Caco-2 (cell line): ENCODE measurements around the gene TFF3. TPM values are rescaled to one million over a fixed set of nuclear protein-coding genes. Genes with fewer than 3 reads are reported as not detected.

Experiments used
- BruUV-seq: library from RNA; stranded (reverse); fragments of 400-500 nt; replicated peaks from 2 replicates; lab custom pipeline; 2021; lab: Mats Ljungman, UMichigan
- CTCF ChIA-PET: fragments of 300-600 bp; sonication (Branson Sonifier 250); formaldehyde crosslinking; loops from one replicate; lab custom pipeline; 2022; ENCODE audit warnings: antibody characterized with exemption; lab: Charles Lee
- POLR2A ChIA-PET: fragments of 300-600 bp; sonication (Branson Sonifier 250); formaldehyde crosslinking; loops from one replicate; lab custom pipeline; 2022; ENCODE audit warnings: antibody characterized with exemption; lab: Charles Lee
- DNase-seq, 2 experiments: peaks; one replicate each; pipeline versions ENCODE4 v3.0.0 to v3.0.0-alpha.2; 2020 to 2022
- H3K27me3 ChIP-seq: replicated peaks from 2 replicates; pipeline ENCODE4 v1.6.0; 2011; ENCODE audit warnings: low read length; ENCODE audit not compliant: control insufficient read depth, insufficient read depth
- H3K36me3 ChIP-seq: 2 replicates; pipeline ENCODE4 v1.5.1; 2011; ENCODE audit warnings: low read length; ENCODE audit not compliant: control insufficient read depth, insufficient read depth
- H3K4me1 ChIP-seq: fragments of 250-450 bp; sonication (Bioruptor Pico); 2 replicates; pipeline ENCODE4 v1.5.1; 2020; ENCODE audit warnings: mild to moderate bottlenecking
- H3K4me3 ChIP-seq: 2 replicates; pipeline ENCODE4 v1.5.1; 2011; ENCODE audit warnings: low read depth, mild to moderate bottlenecking, control low read depth, low read length
- H3K9me3 ChIP-seq: fragments of 250-450 bp; sonication (Bioruptor Pico); 2 replicates; pipeline ENCODE4 v1.5.1; 2020; ENCODE audit warnings: mild to moderate bottlenecking, moderate library complexity
- H3K27ac Mint-ChIP-seq: one replicate; pipeline ENCODE4 v1.8.0; 2022; ENCODE audit warnings: mixed read lengths; ENCODE audit not compliant: unreplicated experiment
- H3K27me3 Mint-ChIP-seq: one replicate; pipeline ENCODE4 v1.8.0; 2022; ENCODE audit warnings: mixed read lengths; ENCODE audit not compliant: insufficient read depth, unreplicated experiment
- H3K36me3 Mint-ChIP-seq: one replicate; pipeline ENCODE4 v1.8.0; 2022; ENCODE audit warnings: mild to moderate bottlenecking, mixed read lengths; ENCODE audit not compliant: insufficient read depth, unreplicated experiment
- H3K4me1 Mint-ChIP-seq: one replicate; pipeline ENCODE4 v1.8.0; 2022; ENCODE audit warnings: low read depth, mixed read lengths; ENCODE audit not compliant: unreplicated experiment
- H3K4me3 Mint-ChIP-seq: one replicate; pipeline ENCODE4 v1.8.0; 2022; ENCODE audit warnings: mild to moderate bottlenecking, moderate library complexity, mixed read lengths; ENCODE audit not compliant: unreplicated experiment
- H3K9me3 Mint-ChIP-seq: one replicate; pipeline ENCODE4 v1.8.0; 2022; ENCODE audit warnings: mixed read lengths; ENCODE audit not compliant: unreplicated experiment
- intact Hi-C: fragments of 100-400 bp; cut with micrococcal nuclease; formaldehyde crosslinking; loops from one replicate; pipeline ENCODE4 v1.10.0; 2022; ENCODE audit not compliant: unreplicated experiment
- total RNA-seq: library from RNA; stranded (reverse); gene quantifications from 2 replicates; pipeline ENCODE4 v1.2.3, GENCODE V29; 2022
- TF ChIP-seq, protein P1 (sequence below), 2 experiments: fragments of 200-600 bp in 1 of 2; IDR thresholded peaks; 1 replicate in 1 of 2; 2 replicates in 1 of 2; pipeline versions ENCODE4 v1.5.1 to v1.8.0; 2011 to 2022; ENCODE audit warnings: antibody characterized with exemption in 1 of 2, control low read depth in 1 of 2, inconsistent platforms in 1 of 2, low read depth in 1 of 2, low read length in 1 of 2, mild to moderate bottlenecking in 1 of 2, moderate library complexity in 1 of 2; ENCODE audit not compliant: insufficient read depth in 1 of 2, severe bottlenecking in 1 of 2, unreplicated experiment in 1 of 2

The TFF3 gene
- total RNA-seq, 1 experiment from 2014 or later: 65.8 TPM

DNA sequence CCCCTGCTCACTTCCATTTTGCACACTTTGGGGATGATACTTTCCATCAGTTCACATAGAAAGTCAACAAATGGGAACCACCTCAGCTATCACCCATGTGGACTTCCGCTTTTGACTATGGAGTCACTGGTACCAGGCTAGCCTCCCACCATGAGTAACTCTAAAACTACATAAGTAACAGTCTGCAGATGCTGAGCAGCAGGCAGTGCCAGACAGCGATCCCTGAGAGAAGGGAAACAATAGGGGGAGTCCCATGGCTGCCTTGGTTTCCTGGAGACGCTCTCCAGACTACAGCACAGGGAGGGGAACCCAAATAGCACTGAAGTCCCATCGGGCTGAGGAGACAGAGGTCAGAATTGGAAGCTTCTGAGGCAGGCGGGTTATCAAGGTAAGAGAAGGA is 38.4 kb upstream of the TFF3 start:
- TF ChIP-seq, protein P1, sequence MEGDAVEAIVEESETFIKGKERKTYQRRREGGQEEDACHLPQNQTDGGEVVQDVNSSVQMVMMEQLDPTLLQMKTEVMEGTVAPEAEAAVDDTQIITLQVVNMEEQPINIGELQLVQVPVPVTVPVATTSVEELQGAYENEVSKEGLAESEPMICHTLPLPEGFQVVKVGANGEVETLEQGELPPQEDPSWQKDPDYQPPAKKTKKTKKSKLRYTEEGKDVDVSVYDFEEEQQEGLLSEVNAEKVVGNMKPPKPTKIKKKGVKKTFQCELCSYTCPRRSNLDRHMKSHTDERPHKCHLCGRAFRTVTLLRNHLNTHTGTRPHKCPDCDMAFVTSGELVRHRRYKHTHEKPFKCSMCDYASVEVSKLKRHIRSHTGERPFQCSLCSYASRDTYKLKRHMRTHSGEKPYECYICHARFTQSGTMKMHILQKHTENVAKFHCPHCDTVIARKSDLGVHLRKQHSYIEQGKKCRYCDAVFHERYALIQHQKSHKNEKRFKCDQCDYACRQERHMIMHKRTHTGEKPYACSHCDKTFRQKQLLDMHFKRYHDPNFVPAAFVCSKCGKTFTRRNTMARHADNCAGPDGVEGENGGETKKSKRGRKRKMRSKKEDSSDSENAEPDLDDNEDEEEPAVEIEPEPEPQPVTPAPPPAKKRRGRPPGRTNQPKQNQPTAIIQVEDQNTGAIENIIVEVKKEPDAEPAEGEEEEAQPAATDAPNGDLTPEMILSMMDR (IDR thresholded peaks at IDR 0.05; ENCODE audit: insufficient read depth in 1 of 2, low read depth in 1 of 2, low read length in 1 of 2, severe bottlenecking in 1 of 2, unreplicated experiment in 1 of 2): no peak
- peaks cover 11% of the 10 kb centered on the region for H3K4me1 Mint-ChIP-seq
- intact Hi-C loops: no loop called here
- Histone ChIP-seq H3K4me1 (peaks cover 12% of the 10 kb centered on the region), H3K27me3 (no peaks in the 10 kb centered on the region), H3K9me3 (no peaks in the 10 kb centered on the region), H3K36me3 (no peaks in the 10 kb centered on the region; the same call in 1 of the 2 replicates), H3K4me3 (no peak overlapping the region)
- no peak overlapping the region for H3K27ac Mint-ChIP-seq
- ChIA-PET POLR2A (no interaction called here), CTCF (no interaction called here)
- no peaks in the 10 kb centered on the region for H3K27me3 Mint-ChIP-seq
- H3K36me3 Mint-ChIP-seq: no peaks in the 10 kb centered on the region
- DNase-seq: no peak
- BruUV-seq: no TSS peak
- no peak overlapping the region for H3K4me3 Mint-ChIP-seq
- peaks cover 11% of the 10 kb centered on the region for H3K9me3 Mint-ChIP-seq

- Histone ChIP-seq H3K9me3 (no peaks in the 10 kb centered on the region), H3K36me3 (no peaks in the 10 kb centered on the region; the same call in 1 of the 2 replicates), H3K27me3 (no peaks in the 10 kb centered on the region), H3K4me3 (no peak overlapping the region), H3K4me1 (peaks cover 12% of the 10 kb centered on the region)
- POLR2A ChIA-PET: no interaction called here
- H3K36me3 Mint-ChIP-seq: no peaks in the 10 kb centered on the region
- H3K27me3 Mint-ChIP-seq: no peaks in the 10 kb centered on the region
- no TSS peak for BruUV-seq
- no peak overlapping the region for H3K4me3 Mint-ChIP-seq
- H3K27ac Mint-ChIP-seq: no peak overlapping the region
- intact Hi-C loops: no loop called here
- peaks cover 11% of the 10 kb centered on the region for H3K9me3 Mint-ChIP-seq
- TF ChIP-seq, protein P1 (IDR thresholded peaks at IDR 0.05; ENCODE audit: insufficient read depth in 1 of 2, low read depth in 1 of 2, low read length in 1 of 2, severe bottlenecking in 1 of 2, unreplicated experiment in 1 of 2): no peak
- peaks cover 11% of the 10 kb centered on the region for H3K4me1 Mint-ChIP-seq
- peak in 1 of 2 experiments; percentile 14 for DNase-seq
- CTCF ChIA-PET: no interaction called here
Observed at GRCh38 chr21:42352441-42353095, 37.4 kb upstream of the TFF3 start.

GRCh38 chr21:42351626-42352440 is 36.6 kb upstream of the TFF3 start:
- peaks cover 11% of the 10 kb centered on the region for H3K9me3 Mint-ChIP-seq
- no peaks in the 10 kb centered on the region for H3K27me3 Mint-ChIP-seq
- peaks cover 11% of the 10 kb centered on the region for H3K4me1 Mint-ChIP-seq
- H3K4me3 Mint-ChIP-seq: no peak overlapping the region
- Histone ChIP-seq H3K36me3 (no peaks in the 10 kb centered on the region; the same call in 1 of the 2 replicates), H3K4me3 (no peak overlapping the region), H3K9me3 (no peaks in the 10 kb centered on the region), H3K27me3 (no peaks in the 10 kb centered on the region), H3K4me1 (peaks cover 12% of the 10 kb centered on the region)
- TF ChIP-seq, protein P1 (IDR thresholded peaks at IDR 0.05; ENCODE audit: insufficient read depth in 1 of 2, low read depth in 1 of 2, low read length in 1 of 2, severe bottlenecking in 1 of 2, unreplicated experiment in 1 of 2): no peak
- DNase-seq: peak in 1 of 2 experiments; percentile 13
- ChIA-PET CTCF (no interaction called here), POLR2A (no interaction called here)
- no TSS peak for BruUV-seq
- intact Hi-C loops: no loop called here
- H3K36me3 Mint-ChIP-seq: no peaks in the 10 kb centered on the region
- peak overlapping the region; percentile 34 for H3K27ac Mint-ChIP-seq
